ENCODE measurements around the gene KCP.

DNA sequence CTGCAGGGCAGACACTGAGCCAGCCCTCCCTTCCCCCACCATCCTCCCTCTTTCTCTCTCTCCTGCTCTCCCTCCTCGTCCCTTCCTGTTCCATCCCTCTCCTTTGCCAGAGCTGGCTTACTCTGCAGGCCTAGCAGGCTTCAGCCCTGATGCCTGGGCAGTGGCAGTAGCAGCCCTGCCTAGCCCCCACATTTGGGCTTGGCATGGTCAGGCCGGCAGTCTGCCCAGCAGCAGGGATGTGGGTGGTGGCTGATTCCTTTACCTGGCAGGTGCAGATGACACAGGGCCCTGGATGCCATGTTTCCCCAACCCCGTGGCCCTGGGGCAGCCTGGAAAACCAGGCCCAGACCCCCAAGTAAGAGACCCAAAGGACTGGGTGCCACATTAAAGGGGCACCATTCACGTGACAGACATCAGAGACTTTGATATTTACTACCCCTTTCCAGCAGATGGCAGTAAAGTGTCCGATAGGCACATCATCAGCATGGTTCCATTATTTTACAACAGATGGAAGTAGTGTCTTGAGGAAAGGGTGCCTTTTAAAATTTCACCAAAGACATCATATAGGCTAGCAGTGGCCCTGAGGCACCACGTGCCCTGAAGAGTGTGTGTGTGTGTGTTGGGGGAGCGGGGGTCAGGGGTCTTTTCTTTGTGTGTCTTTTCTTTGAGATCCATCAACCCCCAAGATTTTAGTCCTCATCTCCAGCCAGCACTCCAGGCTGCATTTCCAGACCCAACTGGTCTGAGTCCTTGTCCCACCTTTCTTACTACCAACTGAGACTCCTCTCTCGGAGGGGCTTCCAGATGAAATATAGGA lies 5.9 kb downstream of the KCP start:
- TF ChIP-seq, protein P1, sequence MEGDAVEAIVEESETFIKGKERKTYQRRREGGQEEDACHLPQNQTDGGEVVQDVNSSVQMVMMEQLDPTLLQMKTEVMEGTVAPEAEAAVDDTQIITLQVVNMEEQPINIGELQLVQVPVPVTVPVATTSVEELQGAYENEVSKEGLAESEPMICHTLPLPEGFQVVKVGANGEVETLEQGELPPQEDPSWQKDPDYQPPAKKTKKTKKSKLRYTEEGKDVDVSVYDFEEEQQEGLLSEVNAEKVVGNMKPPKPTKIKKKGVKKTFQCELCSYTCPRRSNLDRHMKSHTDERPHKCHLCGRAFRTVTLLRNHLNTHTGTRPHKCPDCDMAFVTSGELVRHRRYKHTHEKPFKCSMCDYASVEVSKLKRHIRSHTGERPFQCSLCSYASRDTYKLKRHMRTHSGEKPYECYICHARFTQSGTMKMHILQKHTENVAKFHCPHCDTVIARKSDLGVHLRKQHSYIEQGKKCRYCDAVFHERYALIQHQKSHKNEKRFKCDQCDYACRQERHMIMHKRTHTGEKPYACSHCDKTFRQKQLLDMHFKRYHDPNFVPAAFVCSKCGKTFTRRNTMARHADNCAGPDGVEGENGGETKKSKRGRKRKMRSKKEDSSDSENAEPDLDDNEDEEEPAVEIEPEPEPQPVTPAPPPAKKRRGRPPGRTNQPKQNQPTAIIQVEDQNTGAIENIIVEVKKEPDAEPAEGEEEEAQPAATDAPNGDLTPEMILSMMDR (IDR thresholded peaks at IDR 0.05), result peak; percentile 61 to 71 (median 64)
- no peak for TF ChIP-seq POLR2A (IDR thresholded peaks at IDR 0.05)
